ENCODE data around the gene GALNTL6. TPM values are rescaled to one million over a fixed set of nuclear protein-coding genes. Genes with fewer than 3 reads are reported as not detected.

GALNTL6 gene
- polyA plus RNA-seq, 1 donor from 2014 or later: 14.9 TPM

DNA sequence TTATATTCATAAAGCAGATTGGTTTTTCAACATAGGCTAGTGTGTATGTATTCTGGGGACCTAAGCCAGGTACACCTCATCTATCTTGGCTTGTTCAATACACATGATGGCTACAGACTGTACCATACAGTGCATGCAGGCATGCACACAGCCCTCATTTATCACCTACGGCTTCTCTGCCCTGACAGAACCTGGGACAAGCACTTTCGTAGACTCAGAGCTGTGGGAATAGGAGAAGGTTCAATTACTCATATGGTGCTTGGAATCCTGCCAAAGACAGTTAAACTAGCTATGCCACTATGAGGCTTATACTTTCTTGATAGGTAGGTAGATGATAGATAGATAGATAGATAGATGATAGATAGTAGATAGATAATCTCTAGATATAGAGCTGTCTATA lies 457.2 kb downstream of the GALNTL6 start:
- H3K27ac ChIP-seq (ENCODE audit: low read length): no peak overlapping the region

DNA sequence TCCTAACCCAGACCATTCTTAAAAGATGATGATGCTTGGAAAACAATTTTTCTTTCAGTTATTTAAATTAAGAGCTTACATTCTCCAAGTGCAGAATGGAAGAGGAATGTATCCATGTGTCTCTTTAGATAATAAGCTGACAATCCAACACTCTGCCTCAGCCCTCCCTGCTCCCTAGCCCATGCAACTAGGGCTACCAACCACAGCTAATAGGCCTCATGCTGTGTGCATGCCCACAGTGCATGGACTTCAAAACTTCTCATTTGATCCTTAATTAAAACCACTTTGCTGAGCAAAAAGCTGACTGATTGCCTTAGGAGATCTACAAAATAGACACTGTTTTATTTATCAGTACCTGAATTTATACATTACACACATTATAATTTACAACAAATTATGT lies 473.9 kb downstream of the GALNTL6 start:
- H3K4me3 ChIP-seq (ENCODE audit: low read length): no peak overlapping the region
- H2AFZ ChIP-seq (ENCODE audit: low read depth, low read length): no peak overlapping the region
- H4K20me1 ChIP-seq (ENCODE audit: insufficient read depth): no peaks in the 10 kb centered on the region
- no peaks in the 10 kb centered on the region for H3K36me3 ChIP-seq (ENCODE audit: insufficient read depth, low read length)
- H3K9ac ChIP-seq (ENCODE audit: low read length): no peak overlapping the region
- no peaks in the 10 kb centered on the region for H3K79me2 ChIP-seq (replicated peaks; ENCODE audit: insufficient read depth, low read length)
- TF ChIP-seq MXI1 (conservative IDR thresholded peaks at IDR 0.05; ENCODE audit: poor library complexity, severe bottlenecking): no peak
- no peak overlapping the region for H3K4me2 ChIP-seq (ENCODE audit: low read length)
- no peaks in the 10 kb centered on the region for H3K9me2 ChIP-seq (ENCODE audit: insufficient read depth, low read length)
- H3F3A ChIP-seq (ENCODE audit: insufficient read depth, low read length, poor library complexity, severe bottlenecking): no peaks in the 10 kb centered on the region
- no peaks in the 10 kb centered on the region for H3K27me3 ChIP-seq (ENCODE audit: insufficient read depth, low read depth, low read length)
- H3K27ac ChIP-seq (ENCODE audit: low read length): no peak overlapping the region
- no peaks in the 10 kb centered on the region for H3K9me3 ChIP-seq (ENCODE audit: low read length)

More for the DNA sequence above, 457.2 kb downstream of the GALNTL6 start:
- no peak overlapping the region for H2AFZ ChIP-seq (ENCODE audit: low read depth, low read length)
- no peak overlapping the region for H3K4me2 ChIP-seq (ENCODE audit: low read length)
- no peaks in the 10 kb centered on the region for H4K20me1 ChIP-seq (ENCODE audit: insufficient read depth)
- H3K9ac ChIP-seq (ENCODE audit: low read length): no peak overlapping the region
- TF ChIP-seq SMC3 (conservative IDR thresholded peaks at IDR 0.05; ENCODE audit: poor library complexity): no peak
- no peak for TF ChIP-seq EZH2 (IDR thresholded peaks at IDR 0.05; ENCODE audit: borderline replicate concordance, insufficient read depth, low read length, poor library complexity, severe bottlenecking)
- TF ChIP-seq, protein P1, sequence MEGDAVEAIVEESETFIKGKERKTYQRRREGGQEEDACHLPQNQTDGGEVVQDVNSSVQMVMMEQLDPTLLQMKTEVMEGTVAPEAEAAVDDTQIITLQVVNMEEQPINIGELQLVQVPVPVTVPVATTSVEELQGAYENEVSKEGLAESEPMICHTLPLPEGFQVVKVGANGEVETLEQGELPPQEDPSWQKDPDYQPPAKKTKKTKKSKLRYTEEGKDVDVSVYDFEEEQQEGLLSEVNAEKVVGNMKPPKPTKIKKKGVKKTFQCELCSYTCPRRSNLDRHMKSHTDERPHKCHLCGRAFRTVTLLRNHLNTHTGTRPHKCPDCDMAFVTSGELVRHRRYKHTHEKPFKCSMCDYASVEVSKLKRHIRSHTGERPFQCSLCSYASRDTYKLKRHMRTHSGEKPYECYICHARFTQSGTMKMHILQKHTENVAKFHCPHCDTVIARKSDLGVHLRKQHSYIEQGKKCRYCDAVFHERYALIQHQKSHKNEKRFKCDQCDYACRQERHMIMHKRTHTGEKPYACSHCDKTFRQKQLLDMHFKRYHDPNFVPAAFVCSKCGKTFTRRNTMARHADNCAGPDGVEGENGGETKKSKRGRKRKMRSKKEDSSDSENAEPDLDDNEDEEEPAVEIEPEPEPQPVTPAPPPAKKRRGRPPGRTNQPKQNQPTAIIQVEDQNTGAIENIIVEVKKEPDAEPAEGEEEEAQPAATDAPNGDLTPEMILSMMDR (IDR thresholded peaks at IDR 0.05; ENCODE audit: poor library complexity, severe bottlenecking): no peak
- no peak for TF ChIP-seq MXI1 (conservative IDR thresholded peaks at IDR 0.05; ENCODE audit: poor library complexity, severe bottlenecking)
- TF ChIP-seq RAD21 (conservative IDR thresholded peaks at IDR 0.05): no peak
- TF ChIP-seq, protein P2, sequence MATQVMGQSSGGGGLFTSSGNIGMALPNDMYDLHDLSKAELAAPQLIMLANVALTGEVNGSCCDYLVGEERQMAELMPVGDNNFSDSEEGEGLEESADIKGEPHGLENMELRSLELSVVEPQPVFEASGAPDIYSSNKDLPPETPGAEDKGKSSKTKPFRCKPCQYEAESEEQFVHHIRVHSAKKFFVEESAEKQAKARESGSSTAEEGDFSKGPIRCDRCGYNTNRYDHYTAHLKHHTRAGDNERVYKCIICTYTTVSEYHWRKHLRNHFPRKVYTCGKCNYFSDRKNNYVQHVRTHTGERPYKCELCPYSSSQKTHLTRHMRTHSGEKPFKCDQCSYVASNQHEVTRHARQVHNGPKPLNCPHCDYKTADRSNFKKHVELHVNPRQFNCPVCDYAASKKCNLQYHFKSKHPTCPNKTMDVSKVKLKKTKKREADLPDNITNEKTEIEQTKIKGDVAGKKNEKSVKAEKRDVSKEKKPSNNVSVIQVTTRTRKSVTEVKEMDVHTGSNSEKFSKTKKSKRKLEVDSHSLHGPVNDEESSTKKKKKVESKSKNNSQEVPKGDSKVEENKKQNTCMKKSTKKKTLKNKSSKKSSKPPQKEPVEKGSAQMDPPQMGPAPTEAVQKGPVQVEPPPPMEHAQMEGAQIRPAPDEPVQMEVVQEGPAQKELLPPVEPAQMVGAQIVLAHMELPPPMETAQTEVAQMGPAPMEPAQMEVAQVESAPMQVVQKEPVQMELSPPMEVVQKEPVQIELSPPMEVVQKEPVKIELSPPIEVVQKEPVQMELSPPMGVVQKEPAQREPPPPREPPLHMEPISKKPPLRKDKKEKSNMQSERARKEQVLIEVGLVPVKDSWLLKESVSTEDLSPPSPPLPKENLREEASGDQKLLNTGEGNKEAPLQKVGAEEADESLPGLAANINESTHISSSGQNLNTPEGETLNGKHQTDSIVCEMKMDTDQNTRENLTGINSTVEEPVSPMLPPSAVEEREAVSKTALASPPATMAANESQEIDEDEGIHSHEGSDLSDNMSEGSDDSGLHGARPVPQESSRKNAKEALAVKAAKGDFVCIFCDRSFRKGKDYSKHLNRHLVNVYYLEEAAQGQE (IDR thresholded peaks at IDR 0.05; ENCODE audit: borderline replicate concordance): no peak
- TF ChIP-seq EP300 (conservative IDR thresholded peaks at IDR 0.05; ENCODE audit: poor library complexity, severe bottlenecking): no peak
- no peak for TF ChIP-seq TAF1 (IDR thresholded peaks at IDR 0.05; ENCODE audit: low read depth)
- no peak for TF ChIP-seq POLR2AphosphoS5 (IDR thresholded peaks at IDR 0.05)
- H3F3A ChIP-seq (ENCODE audit: insufficient read depth, low read length, poor library complexity, severe bottlenecking): no peaks in the 10 kb centered on the region
- H3K9me3 ChIP-seq (ENCODE audit: low read length): no peaks in the 10 kb centered on the region
- no peaks in the 10 kb centered on the region for H3K36me3 ChIP-seq (ENCODE audit: insufficient read depth, low read length)
- H3K4me3 ChIP-seq (ENCODE audit: low read length): no peak overlapping the region
- no peaks in the 10 kb centered on the region for H3K9me2 ChIP-seq (ENCODE audit: insufficient read depth, low read length)
- no peaks in the 10 kb centered on the region for H3K79me2 ChIP-seq (replicated peaks; ENCODE audit: insufficient read depth, low read length)
- no peaks in the 10 kb centered on the region for H3K27me3 ChIP-seq (ENCODE audit: insufficient read depth, low read depth, low read length)

DNA sequence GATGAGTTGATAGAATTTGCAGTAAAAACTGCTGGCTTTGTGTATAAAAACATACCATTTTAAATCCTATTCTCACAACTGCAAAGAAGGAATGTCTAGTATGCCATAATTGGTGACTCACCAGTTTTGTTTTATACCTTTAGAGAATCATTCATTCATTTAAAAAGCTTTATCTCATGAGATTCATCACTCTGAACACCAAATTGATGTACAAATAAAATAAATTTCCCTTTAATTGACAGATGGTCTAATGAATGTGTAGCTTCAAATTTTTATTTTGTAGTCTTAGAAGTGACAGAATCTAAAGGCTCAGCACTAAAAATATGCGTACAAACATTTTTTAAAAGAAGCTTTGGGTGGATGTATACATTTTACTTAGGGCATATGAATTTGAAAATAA lies 492.5 kb downstream of the GALNTL6 start:
- Histone ChIP-seq H2AFZ (ENCODE audit: low read depth, low read length) (no peak overlapping the region), H3F3A (ENCODE audit: insufficient read depth, low read length, poor library complexity, severe bottlenecking) (no peaks in the 10 kb centered on the region), H3K9me3 (ENCODE audit: low read length) (no peaks in the 10 kb centered on the region), H3K36me3 (ENCODE audit: insufficient read depth, low read length) (no peaks in the 10 kb centered on the region), H4K20me1 (ENCODE audit: insufficient read depth) (no peaks in the 10 kb centered on the region), H3K9ac (ENCODE audit: low read length) (no peak overlapping the region), H3K27me3 (ENCODE audit: insufficient read depth, low read depth, low read length) (no peaks in the 10 kb centered on the region), H3K27ac (ENCODE audit: low read length) (no peak overlapping the region), H3K4me3 (ENCODE audit: low read length) (no peak overlapping the region), H3K79me2 (replicated peaks; ENCODE audit: insufficient read depth, low read length) (no peaks in the 10 kb centered on the region), H3K4me2 (ENCODE audit: low read length) (no peak overlapping the region), H3K9me2 (ENCODE audit: insufficient read depth, low read length) (no peaks in the 10 kb centered on the region)
- TF ChIP-seq RAD21 (conservative IDR thresholded peaks at IDR 0.05) (no peak), TAF1 (IDR thresholded peaks at IDR 0.05; ENCODE audit: low read depth) (no peak), MXI1 (conservative IDR thresholded peaks at IDR 0.05; ENCODE audit: poor library complexity, severe bottlenecking) (no peak), SMC3 (conservative IDR thresholded peaks at IDR 0.05; ENCODE audit: poor library complexity) (no peak), POLR2AphosphoS5 (IDR thresholded peaks at IDR 0.05) (no peak), EP300 (conservative IDR thresholded peaks at IDR 0.05; ENCODE audit: poor library complexity, severe bottlenecking) (no peak), EZH2 (IDR thresholded peaks at IDR 0.05; ENCODE audit: borderline replicate concordance, insufficient read depth, low read length, poor library complexity, severe bottlenecking) (no peak)
- TF ChIP-seq, protein P2 (IDR thresholded peaks at IDR 0.05; ENCODE audit: borderline replicate concordance): no peak
- TF ChIP-seq, protein P1 (IDR thresholded peaks at IDR 0.05; ENCODE audit: poor library complexity, severe bottlenecking): no peak
